Smooth muscle cell (in vitro differentiated cells): Measurements from ENCODE around the gene SIPA1L2. TPM values are rescaled to one million over a fixed set of nuclear protein-coding genes. Genes with fewer than 3 reads are reported as not detected.

Source experiments
- DNase-seq: peaks from one replicate; lab custom pipeline; 2025; ENCODE audit not compliant: unreplicated experiment; lab: John Stamatoyannopoulos, UW
- H2AFZ ChIP-seq: fragments of 200-600 bp; sonication (generic); 2 replicates; pipeline ENCODE4 v1.6.0; 2016; ENCODE audit warnings: antibody characterized with exemption, low read depth, mild to moderate bottlenecking
- H3F3A ChIP-seq: fragments of 200-600 bp; sonication (generic); 2 replicates; pipeline ENCODE4 v1.6.0; 2017; ENCODE audit warnings: antibody characterized with exemption, low read depth
- H3K27ac ChIP-seq: fragments of 200-600 bp; sonication (generic); 2 replicates; pipeline ENCODE4 v1.5.1; 2016; ENCODE audit warnings: low read depth, mild to moderate bottlenecking
- H3K27me3 ChIP-seq: fragments of 200-600 bp; sonication (generic); 2 replicates; pipeline ENCODE4 v1.6.1; 2016; ENCODE audit warnings: low read depth, mild to moderate bottlenecking
- H3K36me3 ChIP-seq: fragments of 200-600 bp; sonication (generic); 2 replicates; pipeline ENCODE4 v1.5.1; 2016; ENCODE audit warnings: low read depth
- H3K4me1 ChIP-seq: fragments of 200-600 bp; sonication (generic); 2 replicates; pipeline ENCODE4 v1.5.1; 2016; ENCODE audit warnings: low read depth
- H3K4me2 ChIP-seq: fragments of 200-600 bp; sonication (generic); 2 replicates; pipeline ENCODE4 v1.6.0; 2016; ENCODE audit warnings: mild to moderate bottlenecking
- H3K4me3 ChIP-seq: fragments of 200-600 bp; sonication (generic); 2 replicates; pipeline ENCODE4 v1.5.1; 2016; ENCODE audit warnings: mild to moderate bottlenecking
- H3K79me2 ChIP-seq: fragments of 200-600 bp; sonication (generic); 2 replicates; pipeline ENCODE4 v1.6.0; 2016; ENCODE audit warnings: low read depth, mild to moderate bottlenecking
- H3K9ac ChIP-seq: fragments of 200-600 bp; sonication (generic); 2 replicates; pipeline ENCODE4 v1.6.0; 2016; ENCODE audit warnings: low read depth
- H3K9me3 ChIP-seq: fragments of 200-600 bp; sonication (generic); replicated peaks from 2 replicates; pipeline ENCODE4 v1.5.1; 2016; ENCODE audit warnings: low read depth
- H4K20me1 ChIP-seq: fragments of 200-600 bp; sonication (generic); 2 replicates; pipeline ENCODE4 v1.6.0; 2016; ENCODE audit warnings: low read depth
- CTCF ChIP-seq: fragments of 200-600 bp; sonication (generic); IDR thresholded peaks from 2 replicates; pipeline ENCODE4 v1.5.1; 2017; ENCODE audit warnings: borderline replicate concordance, mild to moderate bottlenecking, antibody characterized with exemption; ENCODE audit not compliant: insufficient read depth, poor library complexity, severe bottlenecking
- WGBS: methylation state at CpG from one replicate; pipeline ENCODE4 v1.1.7; 2016; ENCODE audit warnings: low lambda C conversion rate; 5-methylcytosine and 5-hydroxymethylcytosine counted together
- polyA plus RNA-seq: library from polyadenylated mRNA; unstranded; fragments of >200 nt; fragmentation: Nextera tagmentation; extraction: Ambion mirVana; gene quantifications from 2 replicates; pipeline ENCODE4 v1.2.1, GENCODE V29; 2016
- total RNA-seq: library from RNA; depleted of rRNA; stranded (reverse); fragments of >200 nt; gene quantifications from 2 replicates; pipeline ENCODE4 v1.2.3, GENCODE V29; 2014

The SIPA1L2 gene
- total and polyA plus RNA-seq, 2 experiments from 2014 or later = 18.9 to 37.0 TPM

- Histone ChIP-seq H3K4me2 (no peak overlapping the region), H3F3A (no peaks in the 10 kb centered on the region), H3K9me3 (no peaks in the 10 kb centered on the region), H3K4me1 (peaks cover 3% of the 10 kb centered on the region), H3K79me2 (no peaks in the 10 kb centered on the region), H3K4me3 (no peak overlapping the region), H3K9ac (no peak overlapping the region), H3K27ac (no peak overlapping the region), H3K36me3 (no peaks in the 10 kb centered on the region), H4K20me1 (no peaks in the 10 kb centered on the region), H2AFZ (no peak overlapping the region), H3K27me3 (no peaks in the 10 kb centered on the region)
- 91% methylated on average over 4 of the region's 4 CpGs for WGBS
- no peak for DNase-seq
- TF ChIP-seq CTCF = no peak
Measured at GRCh38 chr1:232667778-232668165, 37.8 kb upstream of the SIPA1L2 start.

- no peak overlapping the region for H3K4me2 ChIP-seq
- no peak overlapping the region for H3K27ac ChIP-seq
- no peak for TF ChIP-seq CTCF
- H2AFZ ChIP-seq = no peak overlapping the region
- no peaks in the 10 kb centered on the region for H3K27me3 ChIP-seq
- H3K9me3 ChIP-seq = no peaks in the 10 kb centered on the region
- no peak for DNase-seq
- H3K9ac ChIP-seq = no peak overlapping the region
- H3K4me1 ChIP-seq = peaks cover 3% of the 10 kb centered on the region
- H3K79me2 ChIP-seq = no peaks in the 10 kb centered on the region
- H3K36me3 ChIP-seq = no peaks in the 10 kb centered on the region
- 87% methylated on average over 3 of the region's 3 CpGs for WGBS
- no peak overlapping the region for H3K4me3 ChIP-seq
- no peaks in the 10 kb centered on the region for H4K20me1 ChIP-seq
- no peaks in the 10 kb centered on the region for H3F3A ChIP-seq
Measured at GRCh38 chr1:232667094-232667777, 37.3 kb upstream of the SIPA1L2 start.

- DNase-seq = no peak
- Histone ChIP-seq H3K36me3 (no peaks in the 10 kb centered on the region), H3K4me2 (no peak overlapping the region), H3K27me3 (no peaks in the 10 kb centered on the region), H3K4me3 (no peak overlapping the region), H3K9me3 (no peaks in the 10 kb centered on the region), H3K9ac (no peak overlapping the region), H2AFZ (no peak overlapping the region), H3F3A (no peaks in the 10 kb centered on the region), H3K4me1 (peaks cover under 1% of the 10 kb centered on the region), H3K27ac (no peak overlapping the region), H3K79me2 (no peaks in the 10 kb centered on the region), H4K20me1 (no peaks in the 10 kb centered on the region)
- 94% methylated on average over 3 of the region's 3 CpGs for WGBS
- TF ChIP-seq CTCF = no peak
Measured at GRCh38 chr1:232664844-232665777, 35.2 kb upstream of the SIPA1L2 start.
